ENCODE measurements around the gene SOS1.

GRCh38 chr2:39156107-39156506 lies 35.3 kb upstream of the SOS1 start:
- no peak for TF ChIP-seq POLR2A (IDR thresholded peaks at IDR 0.05; ENCODE audit: low read length)
- TF ChIP-seq GATA1 (IDR thresholded peaks at IDR 0.05; ENCODE audit: low read depth, low read length): no peak
